Activated gamma-delta T cell treated with Interleukin-2 at 50 U/mL for 16 hours (primary cell): ENCODE measurements around the gene UQCRH.
A peak's percentile ranks its signal among the peaks of the same experiment; 100 is the strongest.

Experiments used
- DNase-seq: peaks from one replicate; pipeline ENCODE4 v3.0.0-alpha.2; 2020

Gene UQCRH

DNA sequence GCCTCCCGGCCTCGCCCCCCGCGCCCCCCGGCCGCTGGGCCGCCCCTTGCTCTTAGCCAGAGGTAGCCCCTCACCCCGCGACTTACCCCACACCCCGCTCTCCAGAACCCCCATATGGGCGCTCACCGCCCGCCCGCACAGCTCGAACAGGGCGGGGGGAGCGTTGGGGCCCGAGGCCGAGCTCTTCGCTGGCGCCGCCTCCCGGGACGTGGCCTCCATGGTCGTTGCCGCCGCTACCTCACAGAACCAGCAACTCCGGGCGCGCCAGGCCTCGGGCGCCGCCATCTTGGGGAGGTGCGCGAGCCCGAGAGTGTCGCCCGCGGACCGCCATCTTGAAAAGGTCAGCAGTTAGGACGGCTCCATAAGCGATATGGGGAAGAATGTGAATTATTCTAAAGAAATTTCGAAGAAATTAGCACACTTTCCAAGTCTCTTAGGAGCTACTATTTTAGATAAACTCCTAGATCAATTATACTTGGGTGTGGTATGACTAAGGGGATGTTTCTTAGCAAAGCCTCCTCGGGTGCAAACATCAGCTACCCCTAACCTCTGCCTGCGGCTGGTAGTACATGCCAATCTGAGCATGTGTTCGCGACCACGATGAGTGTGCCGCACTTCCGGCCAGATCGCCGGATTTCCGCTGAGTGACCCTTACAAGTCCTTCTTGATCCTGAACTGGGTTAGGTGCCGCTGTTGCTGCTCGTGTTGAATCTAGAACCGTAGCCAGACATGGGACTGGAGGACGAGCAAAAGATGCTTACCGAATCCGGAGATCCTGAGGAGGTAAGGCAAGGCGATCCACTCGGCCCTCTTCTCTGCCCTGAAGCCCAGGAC is at the start of gene UQCRH, which contains the start of gene LRRC41:
UQCRH (plus strand) TSS at position 661 of the 834 bp plus-strand sequence; CDS start at position 730, 69 bp downstream.
LRRC41 (minus strand) TSS at position 579 of the 834 bp plus-strand sequence; CDS start at position 285, 294 bp downstream.
- DNase-seq: peak; percentile 90

GRCh38 chr1:46254668-46255067 is 48.8 kb upstream of the UQCRH start:
- no peak for DNase-seq

DNA sequence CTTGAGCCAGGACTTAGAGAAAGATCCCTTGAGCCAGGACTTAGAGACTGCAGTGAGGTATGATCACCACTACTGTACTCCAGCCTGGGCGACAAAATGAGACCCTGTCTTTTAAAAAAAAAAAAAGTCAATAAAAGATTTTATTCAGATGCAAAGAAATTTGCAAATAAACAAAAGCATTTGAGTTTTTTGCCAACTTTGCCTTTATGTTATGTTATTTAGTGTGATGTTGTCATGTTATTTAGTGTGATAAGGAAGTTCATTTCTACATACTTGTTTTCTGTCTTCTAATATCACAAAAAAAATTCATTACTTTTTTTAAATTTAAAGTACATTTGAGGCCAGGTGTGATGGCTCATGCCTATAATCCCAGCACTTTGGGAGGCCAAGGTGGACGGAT is 47.0 kb upstream of the UQCRH start:
- DNase-seq: no peak

DNA sequence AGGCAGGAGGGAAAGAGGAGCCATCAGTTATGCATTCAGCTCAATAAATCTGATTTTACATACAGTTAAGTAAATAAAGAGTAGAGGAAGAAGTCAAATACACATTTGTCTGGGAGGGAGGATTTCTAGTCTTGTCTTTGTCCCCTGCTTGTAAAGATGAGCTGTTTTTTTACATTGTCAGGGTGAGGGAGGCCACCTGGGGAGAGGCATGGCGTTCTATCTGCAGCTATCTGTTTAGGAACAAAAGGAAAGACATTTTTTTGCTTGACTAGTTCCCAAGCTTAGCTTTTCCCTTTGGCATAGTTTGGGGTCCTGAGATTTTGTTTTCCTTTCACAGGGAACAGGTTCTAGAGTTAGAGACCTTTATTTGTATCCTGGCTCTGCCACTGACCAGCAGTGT is 41.0 kb upstream of the UQCRH start:
- DNase-seq: no peak

DNA sequence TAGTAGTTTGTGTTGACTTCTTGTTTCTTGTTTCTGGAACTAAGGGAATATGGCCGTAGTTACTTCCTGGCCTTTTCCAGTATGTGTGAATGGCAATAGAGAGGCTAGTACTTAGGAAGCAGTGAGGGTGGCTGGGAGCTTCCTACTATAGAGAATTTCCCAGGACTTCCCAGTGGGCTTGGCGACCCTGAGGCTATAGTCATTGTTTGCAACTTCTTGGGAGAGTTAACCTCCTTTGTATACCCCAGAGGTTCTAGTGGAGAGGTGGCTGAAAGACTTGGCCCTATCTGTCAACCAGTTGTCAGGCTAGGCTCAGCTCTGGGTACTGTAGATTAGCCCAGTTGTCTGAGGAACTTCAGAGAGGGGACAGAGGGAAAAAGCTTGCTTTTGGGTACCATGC is 40.4 kb upstream of the UQCRH start:
- no peak for DNase-seq

DNA sequence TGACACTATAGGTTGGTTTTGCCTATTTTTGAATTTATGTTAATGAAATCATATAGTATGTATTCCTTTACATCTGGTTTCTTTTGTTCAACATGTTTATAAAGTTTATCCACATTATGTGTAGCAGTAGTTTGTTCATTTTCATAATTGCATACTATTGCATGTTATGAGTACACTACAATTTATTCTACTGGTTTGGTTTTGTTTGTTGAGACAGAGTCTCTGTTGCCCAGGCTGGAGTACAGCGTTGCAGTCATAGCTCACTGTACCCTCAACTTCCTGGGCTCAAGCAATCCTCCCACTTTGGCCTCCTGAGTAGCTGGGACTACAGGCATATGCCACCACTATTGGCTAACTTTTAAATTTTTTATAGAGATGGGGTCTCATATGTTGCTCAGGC is 34.9 kb upstream of the UQCRH start:
- DNase-seq: no peak

GRCh38 chr1:46274225-46275029 is 29.1 kb upstream of the UQCRH start:
- DNase-seq: no peak

GRCh38 chr1:46275030-46275337 is 28.5 kb upstream of the UQCRH start:
- DNase-seq: no peak

DNA sequence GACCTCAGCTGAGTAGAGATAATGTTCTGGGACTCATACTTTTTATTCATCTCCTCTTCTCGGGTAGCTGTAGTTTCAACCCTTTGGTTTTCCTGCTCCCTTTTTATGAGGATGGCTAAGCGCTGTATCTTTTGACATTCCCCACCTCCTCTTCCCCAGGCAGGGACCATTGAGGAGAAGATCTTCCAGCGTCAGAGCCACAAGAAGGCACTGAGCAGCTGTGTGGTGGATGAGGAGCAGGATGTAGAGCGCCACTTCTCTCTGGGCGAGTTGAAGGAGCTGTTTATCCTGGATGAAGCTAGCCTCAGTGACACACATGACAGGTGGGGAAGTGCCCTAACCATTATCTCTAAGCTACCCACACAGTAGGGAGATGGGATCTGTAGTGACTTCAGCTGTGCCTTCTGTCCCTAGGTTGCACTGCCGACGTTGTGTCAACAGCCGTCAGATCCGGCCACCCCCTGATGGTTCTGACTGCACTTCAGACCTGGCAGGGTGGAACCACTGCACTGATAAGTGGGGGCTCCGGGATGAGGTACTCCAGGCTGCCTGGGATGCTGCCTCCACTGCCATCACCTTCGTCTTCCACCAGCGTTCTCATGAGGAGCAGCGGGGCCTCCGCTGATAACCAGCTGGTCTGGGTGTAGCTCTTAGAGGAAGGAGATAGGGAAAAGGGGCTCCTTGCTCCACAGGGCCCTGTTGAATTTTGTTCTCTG is 25.7 kb upstream of the UQCRH start:
- no peak for DNase-seq

DNA sequence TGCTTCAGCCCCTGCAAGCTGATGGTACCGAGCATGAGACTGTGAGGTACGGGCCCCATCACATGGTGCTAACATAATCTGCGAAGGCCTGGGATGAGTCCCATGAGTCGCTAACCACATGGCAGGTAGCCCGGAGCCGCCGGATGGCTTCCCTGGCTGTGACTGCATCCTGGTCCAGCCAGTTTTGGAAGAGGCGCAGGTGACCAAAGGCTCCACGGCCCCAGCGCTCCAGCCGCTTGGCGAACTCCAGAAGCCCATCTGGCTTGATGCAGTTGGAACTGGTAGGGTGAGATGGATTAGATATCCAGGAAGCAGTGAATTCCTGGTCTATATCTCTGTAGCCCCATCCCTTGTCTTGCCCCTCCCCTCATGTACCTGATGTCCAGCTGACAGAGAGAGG is 24.7 kb upstream of the UQCRH start:
- DNase-seq: no peak

- DNase-seq: no peak
Observed at GRCh38 chr1:46280092-46280491, 23.4 kb upstream of the UQCRH start.

DNA sequence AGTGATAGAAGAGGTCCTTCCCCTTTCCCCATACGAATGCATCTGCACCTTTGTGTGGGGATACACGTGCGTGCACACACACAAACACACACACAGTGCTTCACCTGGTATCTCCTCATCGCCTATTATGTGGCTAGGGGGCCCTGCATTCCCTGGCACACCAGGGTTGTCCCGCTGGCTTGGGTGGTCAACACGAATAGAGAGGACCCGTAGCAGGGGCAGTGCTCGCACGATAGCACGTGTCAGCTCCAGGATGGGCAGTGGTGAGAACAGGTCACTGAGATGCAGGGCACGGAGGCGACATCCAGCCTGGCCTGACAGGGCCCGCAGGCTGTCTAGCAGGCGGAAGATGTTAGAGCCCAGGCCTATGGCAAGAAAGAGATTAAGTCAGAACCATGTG is 22.5 kb upstream of the UQCRH start:
- DNase-seq: no peak

GRCh38 chr1:46284058-46284457 is 19.4 kb upstream of the UQCRH start:
- no peak for DNase-seq

- no peak for DNase-seq
Observed at GRCh38 chr1:46284597-46285564, 18.6 kb upstream of the UQCRH start.

DNA sequence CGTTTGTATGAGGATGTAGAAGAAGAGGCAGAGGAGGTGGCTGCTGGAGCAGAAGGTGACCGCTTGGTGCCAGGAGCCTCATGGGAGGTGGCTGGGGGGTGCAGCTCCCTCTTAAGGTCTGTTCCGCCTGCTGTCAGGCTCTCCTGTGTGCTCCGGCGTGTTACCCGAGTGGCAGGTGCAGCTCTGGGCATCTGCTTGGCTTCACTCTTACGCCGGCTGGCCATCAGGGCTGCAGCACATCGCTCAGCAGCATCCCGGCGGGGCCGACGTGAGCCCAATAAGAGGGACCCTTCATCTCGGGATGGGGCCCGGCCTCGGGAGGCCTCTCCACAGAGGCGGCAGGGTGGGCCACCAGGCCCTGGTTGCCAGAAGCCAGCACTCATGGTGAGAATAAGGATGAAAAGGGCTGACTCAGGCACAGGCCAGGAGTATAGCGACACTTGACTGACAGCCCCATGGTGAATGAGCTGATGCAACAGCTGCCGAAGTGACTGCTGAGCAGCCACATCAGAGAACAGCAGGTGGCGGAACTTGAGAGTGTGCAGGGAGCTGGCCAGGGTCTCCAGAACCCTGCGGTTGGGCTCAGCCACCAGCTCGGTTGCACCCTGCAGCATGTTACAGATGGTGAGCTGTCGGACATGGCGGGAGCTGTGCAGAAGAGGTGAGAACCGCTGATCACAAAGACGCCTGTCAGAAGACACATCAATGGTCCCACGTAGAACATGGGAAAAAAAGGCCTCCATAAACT is 17.6 kb upstream of the UQCRH start:
- peak; percentile 27 for DNase-seq

GRCh38 chr1:46288485-46289133 is 14.9 kb upstream of the UQCRH start:
- DNase-seq: no peak

GRCh38 chr1:46289134-46289494 is 14.4 kb upstream of the UQCRH start:
- DNase-seq: no peak

- DNase-seq: no peak
Observed at GRCh38 chr1:46289976-46290375, 13.5 kb upstream of the UQCRH start.

GRCh38 chr1:46295306-46295705 is 8.2 kb upstream of the UQCRH start:
- no peak for DNase-seq

GRCh38 chr1:46298387-46298786 is 5.1 kb upstream of the UQCRH start:
- no peak for DNase-seq
